Suppressor macrophage (primary cell): Measurements from ENCODE around the gene C1D.
"Not testable (repeated sequence)": the region's sequence is repeated elsewhere in the genome, so short reads cannot be mapped to it uniquely, and the experiment has no call there.

Experiments
- DNase-seq, 4 experiments: peaks; one replicate each; pipeline ENCODE4 v3.0.0-alpha.2; 2020 to 2022
- total RNA-seq, 17 experiments: gene quantifications; one replicate each; lab custom pipeline; 2026; ENCODE audit warnings: mixed read lengths in 6 of 17, inconsistent platforms in 3 of 17; lab: John Stamatoyannopoulos, UW

The C1D gene
- total RNA-seq, result 12.4 to 35.7 (median 21.7) reads per million in 17 experiments

- peak; percentile 94 to 97 (median 96) for DNase-seq
Measured at GRCh38 chr2:68062680-68063387, at the start of gene C1D. TSS of gene C1D (minus strand) at chr2:68063004. CDS start at chr2:68047310, 15,694 bp downstream.

- DNase-seq, result peak in 3 of 4 experiments; percentile 16 to 36 (median 31)
Measured at GRCh38 chr2:68110102-68110501, 47.3 kb upstream of the C1D start.

DNA sequence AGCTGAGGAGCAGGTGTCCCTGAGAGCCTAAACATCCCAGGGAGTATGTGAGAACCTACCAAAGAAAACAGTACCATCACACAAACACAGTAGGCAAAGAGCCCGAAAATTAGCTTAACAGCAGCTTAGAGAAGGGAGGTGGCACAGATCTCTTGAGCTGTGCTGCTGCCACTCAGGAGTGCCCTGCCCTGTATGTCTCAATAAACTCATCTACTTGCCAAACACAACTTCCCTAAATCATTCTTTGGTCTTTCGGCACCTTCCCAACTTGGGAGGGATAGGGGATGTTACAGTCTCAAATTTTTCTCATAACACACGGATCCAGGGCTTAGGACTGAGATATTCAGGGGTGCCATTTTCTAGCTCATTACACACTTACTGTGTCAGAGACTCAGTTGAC, 45.3 kb upstream of the C1D start:
- DNase-seq, result peak; percentile 37 to 71 (median 63)

GRCh38 chr2:68107475-68107874, 44.7 kb upstream of the C1D start:
- DNase-seq, result no peak

GRCh38 chr2:68104111-68104835, 41.5 kb upstream of the C1D start:
- DNase-seq, result no peak

DNA sequence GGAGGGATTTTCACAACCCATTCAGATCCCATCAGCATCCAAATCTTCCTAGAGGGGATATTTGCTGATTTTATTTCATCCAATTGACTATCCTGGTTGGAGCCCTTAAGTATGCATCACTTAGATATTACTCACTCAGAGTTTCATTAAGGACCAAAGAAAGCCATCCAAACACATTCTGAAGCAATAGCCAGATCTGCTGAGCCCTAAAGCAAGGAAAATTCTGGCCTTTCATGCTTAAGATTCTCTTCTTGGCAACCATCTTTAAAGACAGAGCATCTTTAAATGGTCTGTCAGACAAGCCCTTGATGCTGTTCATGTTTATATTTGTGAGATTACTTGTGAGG, 40.9 kb upstream of the C1D start:
- DNase-seq, result no peak

DNA sequence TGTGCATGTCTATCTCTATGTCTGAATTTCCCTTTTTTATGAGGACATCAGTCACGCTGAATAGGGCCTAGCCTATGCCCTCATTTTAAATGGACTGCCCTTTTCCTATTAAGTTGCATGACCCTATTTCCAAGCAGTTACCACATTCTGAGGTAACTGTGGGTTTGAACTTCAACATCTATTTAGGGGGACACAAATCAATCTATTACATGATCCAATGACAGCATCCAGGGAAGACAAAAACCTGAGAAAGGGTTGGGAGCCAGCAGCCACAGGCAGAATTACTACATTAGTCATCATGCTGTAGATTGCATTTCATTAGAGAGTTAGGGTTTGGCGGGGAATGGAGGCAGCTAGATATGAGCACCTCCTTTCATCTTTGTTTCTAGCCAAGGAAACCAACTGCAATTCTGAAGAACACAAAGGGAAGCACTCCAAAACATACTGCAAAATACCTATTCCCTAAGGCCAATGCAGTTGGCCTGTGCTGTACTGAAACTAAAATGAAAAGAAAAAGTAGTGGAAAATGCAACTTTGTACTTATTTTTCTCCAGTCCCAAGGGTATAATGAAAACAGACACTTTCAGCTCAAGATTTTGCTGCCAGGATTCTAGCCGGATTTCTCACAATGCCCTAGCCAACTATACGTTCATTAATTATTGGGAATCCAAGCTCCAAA, 40.4 kb upstream of the C1D start:
- DNase-seq, result peak in 1 of 4 experiments; percentile 25

DNA sequence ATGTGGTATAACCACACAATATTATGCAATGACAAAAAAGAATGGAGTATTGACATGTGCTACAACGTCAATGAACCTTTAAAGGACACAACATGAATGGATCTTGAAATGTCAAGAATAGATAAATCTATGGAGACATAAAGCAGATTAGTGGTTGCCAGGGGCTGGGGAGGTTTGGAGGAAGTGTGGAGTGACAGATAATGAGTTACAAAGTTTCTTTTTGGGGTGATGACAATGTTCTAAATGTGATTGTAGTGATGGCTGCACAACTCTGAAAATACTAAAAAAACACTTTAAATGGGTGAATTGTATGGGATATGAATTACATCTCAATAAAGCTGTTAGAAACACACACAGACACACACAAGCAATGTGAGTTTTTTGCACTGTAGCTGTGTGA, 37.4 kb upstream of the C1D start:
- DNase-seq, result peak in 1 of 4 experiments; percentile 7

GRCh38 chr2:68099260-68099659, 36.5 kb upstream of the C1D start:
- DNase-seq, result no peak

DNA sequence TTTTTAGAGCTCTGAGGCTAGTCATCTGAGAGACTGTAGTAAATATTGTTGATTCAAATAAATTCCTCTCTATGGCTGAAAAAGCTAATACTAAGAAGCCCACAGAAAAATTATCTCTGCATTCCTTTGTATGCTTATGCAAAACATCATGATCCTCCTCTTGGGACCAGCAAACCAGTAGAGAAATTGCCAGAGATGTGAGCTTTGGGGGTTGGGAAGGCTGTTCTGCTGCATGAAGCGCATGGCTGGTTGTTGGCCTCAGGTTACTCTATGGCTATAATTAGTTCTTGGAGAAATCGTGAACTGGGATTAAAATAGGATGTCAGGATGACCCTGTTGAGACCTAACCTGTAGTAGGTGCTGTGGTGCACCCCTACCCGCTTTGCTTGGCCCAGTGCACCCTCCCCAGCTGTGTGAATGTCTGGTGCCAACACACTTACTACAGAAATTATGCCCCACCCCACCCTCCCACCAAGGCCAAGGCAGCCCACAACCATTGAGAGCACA, 35.5 kb upstream of the C1D start:
- no peak for DNase-seq

DNA sequence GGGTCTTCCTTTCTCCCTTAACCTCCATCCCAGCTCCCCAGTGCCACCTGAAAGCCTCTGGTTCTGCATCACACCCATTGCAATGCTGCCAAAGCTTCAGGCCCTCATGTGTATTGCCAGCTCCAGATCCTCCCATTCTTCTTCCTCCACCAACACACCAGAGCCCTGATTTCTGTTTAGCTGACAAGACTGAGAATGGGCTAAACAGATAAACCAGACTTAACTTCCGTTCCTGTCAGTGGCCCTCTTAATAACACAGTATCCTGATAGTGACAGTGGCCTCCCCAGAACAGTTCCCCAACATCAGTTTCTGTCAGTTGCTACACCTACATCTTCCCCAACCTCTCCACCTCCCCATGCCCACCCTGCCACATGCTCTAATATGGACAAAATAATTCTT, 31.3 kb upstream of the C1D start:
- DNase-seq, result no peak

- DNase-seq, result no peak
Measured at GRCh38 chr2:68093634-68094033, 30.8 kb upstream of the C1D start.

- no peak for DNase-seq
Measured at GRCh38 chr2:68091439-68092034, 28.7 kb upstream of the C1D start.

- no peak for DNase-seq
Measured at GRCh38 chr2:68089961-68090360, 27.2 kb upstream of the C1D start.

DNA sequence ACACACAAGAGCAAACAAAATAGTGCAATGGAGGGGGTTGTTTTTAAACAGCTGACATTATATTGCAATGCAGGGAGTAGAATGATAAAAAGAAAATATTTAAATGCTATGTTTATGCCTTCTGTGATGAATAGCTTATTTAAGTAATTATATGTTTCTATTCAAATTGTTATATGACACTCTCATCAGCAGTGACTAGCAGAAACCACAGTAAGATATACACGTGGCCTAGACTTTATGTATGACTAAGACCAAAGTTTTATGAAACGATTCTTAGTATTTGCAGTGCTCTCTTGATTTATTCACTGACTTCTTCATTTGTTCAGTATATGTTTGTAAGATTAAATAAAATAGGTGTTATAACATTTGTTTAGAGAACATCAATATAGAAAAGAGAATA, 26.1 kb upstream of the C1D start:
- no peak for DNase-seq

DNA sequence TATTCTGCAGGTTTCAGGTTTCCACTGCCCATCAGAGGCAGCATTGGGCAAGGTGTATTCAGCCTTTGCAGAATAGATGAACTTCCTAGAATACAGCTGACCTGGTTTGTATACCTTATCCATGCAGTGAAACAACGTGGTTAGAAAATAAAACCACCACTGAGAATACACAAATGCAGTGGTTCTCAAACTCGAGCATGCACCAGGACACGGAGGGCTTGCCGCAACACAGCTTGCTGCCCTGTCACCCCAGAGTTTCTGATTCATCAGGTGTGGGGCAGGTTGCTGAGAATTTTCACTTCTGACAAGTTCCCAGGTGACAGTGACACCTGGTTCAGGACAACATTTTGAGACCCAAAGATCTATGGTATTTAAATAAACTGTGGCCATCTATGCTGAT, 23.4 kb upstream of the C1D start:
- no peak for DNase-seq

DNA sequence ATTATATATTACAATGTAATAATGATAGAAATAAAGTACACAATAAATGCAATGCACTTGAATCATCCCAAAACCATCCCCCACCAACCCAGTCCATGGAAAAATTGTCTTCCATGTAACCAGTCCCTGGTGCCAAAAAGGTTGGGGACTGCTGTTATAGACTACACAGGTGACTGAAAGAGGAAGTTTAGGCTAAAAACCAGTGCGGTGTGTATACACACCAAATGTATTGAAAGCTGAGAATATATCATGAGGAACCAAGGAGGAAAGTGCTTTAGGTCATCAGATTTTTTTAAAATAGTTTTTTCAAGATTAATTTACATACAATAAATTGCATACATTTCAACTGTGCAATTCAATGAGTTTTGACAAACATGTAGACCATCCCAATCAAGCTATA, 20.5 kb upstream of the C1D start:
- no peak for DNase-seq

GRCh38 chr2:68074050-68074449, 11.2 kb upstream of the C1D start:
- no peak for DNase-seq

DNA sequence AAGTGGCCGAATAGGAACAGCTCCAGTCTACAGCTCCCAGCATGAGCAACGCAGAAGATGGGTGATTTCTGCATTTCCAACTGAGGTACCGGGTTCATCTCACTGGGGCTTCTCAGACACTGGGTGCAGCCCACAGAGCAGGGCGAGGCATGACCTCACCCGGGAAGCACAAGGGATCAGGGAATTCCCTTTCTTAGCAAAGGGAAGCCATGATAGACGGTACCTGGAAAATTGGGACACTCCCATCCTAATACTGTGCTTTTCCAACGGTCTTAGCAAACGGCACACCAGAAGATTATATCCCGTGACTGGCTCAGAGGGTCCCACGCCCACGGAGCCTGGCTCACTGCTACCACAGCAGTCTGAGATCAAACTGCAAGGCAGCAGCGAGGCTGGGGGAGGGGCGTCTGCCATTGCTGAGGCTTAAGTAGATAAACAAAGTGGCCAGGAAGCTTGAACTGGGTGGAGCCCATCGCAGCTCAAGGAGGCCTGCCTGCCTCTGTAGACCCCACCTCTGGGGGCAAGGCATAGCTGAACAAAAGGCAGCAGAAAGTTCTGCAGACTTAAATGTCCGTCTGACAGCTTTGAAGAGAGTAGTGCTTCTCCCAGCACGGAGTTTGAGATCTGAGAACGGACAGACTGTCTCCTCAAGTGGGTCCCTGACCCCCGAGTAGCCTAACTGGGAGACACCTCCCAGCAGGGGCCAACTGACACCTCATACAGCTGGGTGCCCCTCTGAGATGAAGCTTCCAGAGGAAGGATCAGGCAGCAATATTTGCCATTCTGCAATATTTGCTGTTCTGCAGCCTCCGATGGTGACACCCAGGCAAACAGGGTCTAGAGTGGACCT, 1.2 kb upstream of the C1D start:
- not testable (repeated sequence) for DNase-seq

DNA sequence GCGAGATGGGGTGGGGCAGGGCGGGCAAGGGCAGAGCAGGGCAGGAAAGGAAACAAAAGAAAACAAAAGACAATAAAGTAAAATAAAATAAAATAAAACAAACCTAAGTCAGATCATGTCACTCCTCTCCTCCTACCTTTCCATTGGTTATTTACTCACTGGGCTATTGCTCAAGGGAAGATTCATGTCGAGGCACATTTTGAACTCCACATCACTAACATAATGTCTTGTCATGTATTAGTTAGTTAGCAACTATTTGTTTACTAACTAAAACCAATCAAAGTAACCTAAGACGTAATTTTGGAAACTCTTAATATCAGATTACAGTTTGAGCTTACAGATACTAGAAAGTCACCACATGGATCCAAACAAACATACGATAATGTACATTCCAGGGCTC, 2.2 kb downstream of the C1D start:
- DNase-seq, result no peak

GRCh38 chr2:68059784-68060525, 2.8 kb downstream of the C1D start:
- peak in 3 of 4 experiments; percentile 8 to 22 (median 20) for DNase-seq
